Activated naive CD8-positive, alpha-beta T cell treated with anti-CD3 and anti-CD28 coated beads, Interleukin-2, amount 10 ng/mL, durations not matched to agents 7 days and 5 days (primary cell): ENCODE measurements around the gene AKR1C4. TPM values are rescaled to one million over a fixed set of nuclear protein-coding genes. Genes with fewer than 3 reads are reported as not detected.
"Not testable (repeated sequence)": the region's sequence is repeated elsewhere in the genome, so short reads cannot be mapped to it uniquely, and the experiment has no call there.

Experiments
- ATAC-seq: fragments of 150-1000 bp; cut with Tn5 transposase; one replicate; pipeline ENCODE4 v1.10.0; 2021; ENCODE audit warnings: low read depth, moderate library complexity
- POLR2A ChIA-PET: fragments of 350-600 bp; sonication (Branson Sonifier 250); formaldehyde crosslinking; loops from one replicate; lab custom pipeline; 2021; ENCODE audit warnings: antibody characterized with exemption; lab: Charles Lee
- DNase-seq: peaks from one replicate; pipeline ENCODE4 v3.0.0; 2021
- H3K27ac Mint-ChIP-seq: one replicate; pipeline ENCODE4 v1.8.0; 2022; ENCODE audit warnings: mild to moderate bottlenecking, mixed read lengths
- H3K27me3 Mint-ChIP-seq: one replicate; pipeline ENCODE4 v1.8.0; 2022; ENCODE audit warnings: mild to moderate bottlenecking, moderate library complexity, mixed read lengths
- H3K36me3 Mint-ChIP-seq: one replicate; pipeline ENCODE4 v1.8.0; 2021; ENCODE audit warnings: mild to moderate bottlenecking, mixed read lengths
- H3K4me1 Mint-ChIP-seq: one replicate; pipeline ENCODE4 v1.8.0; 2021; ENCODE audit warnings: mixed read lengths
- H3K4me3 Mint-ChIP-seq: one replicate; pipeline ENCODE4 v1.8.0; 2022; ENCODE audit warnings: mild to moderate bottlenecking, moderate library complexity, mixed read lengths
- H3K9me3 Mint-ChIP-seq: one replicate; pipeline ENCODE4 v1.8.0; 2021; ENCODE audit warnings: mixed read lengths
- total RNA-seq, 2 experiments: library from RNA; stranded (reverse); gene quantifications; one replicate each; pipeline ENCODE4 v1.2.3, GENCODE V29; 2021

Gene AKR1C4
- total RNA-seq: not detected

GRCh38 chr10:5196702-5197113, at the start of gene AKR1C4:
Gene AKR1C4 (plus strand): TSS chr10:5196837. CDS start chr10:5196868, 31 bp downstream.
- peaks cover 3% of the 10 kb centered on the region for H3K9me3 Mint-ChIP-seq
- H3K4me1 Mint-ChIP-seq: no peaks in the 10 kb centered on the region
- no peak for ATAC-seq
- peaks cover 20% of the 10 kb centered on the region for H3K27me3 Mint-ChIP-seq
- DNase-seq: no peak
- no peaks in the 10 kb centered on the region for H3K36me3 Mint-ChIP-seq
- POLR2A ChIA-PET: no interaction called here
- no peak within 1 kb of the TSS for H3K27ac Mint-ChIP-seq
- H3K4me3 Mint-ChIP-seq: no peak within 1 kb of the TSS

DNA sequence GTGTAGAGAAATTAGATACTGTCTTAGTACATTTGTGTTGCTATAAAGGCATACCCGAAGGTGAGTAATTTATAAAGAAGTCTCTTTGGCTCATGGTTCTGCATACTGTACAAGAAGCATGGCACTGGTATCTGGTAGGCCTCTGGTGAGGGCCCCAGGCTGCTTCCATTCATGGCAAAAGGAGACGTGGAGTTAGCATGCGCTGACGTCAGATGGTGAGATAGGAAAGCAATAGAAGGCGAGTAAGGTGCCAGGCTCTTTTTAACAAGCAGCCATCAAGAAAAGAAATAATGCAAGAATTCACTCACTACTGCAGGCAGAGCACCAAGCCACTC, 49.8 kb upstream of the AKR1C4 start:
- H3K27ac Mint-ChIP-seq: no peak overlapping the region
- ATAC-seq (no peak), DNase-seq (no peak)
- no peaks in the 10 kb centered on the region for H3K4me1 Mint-ChIP-seq
- peaks cover 4% of the 10 kb centered on the region for H3K27me3 Mint-ChIP-seq
- H3K9me3 Mint-ChIP-seq: peaks cover 5% of the 10 kb centered on the region
- POLR2A ChIA-PET: no interaction called here
- no peak overlapping the region for H3K4me3 Mint-ChIP-seq
- no peaks in the 10 kb centered on the region for H3K36me3 Mint-ChIP-seq

- no peak overlapping the region for H3K27ac Mint-ChIP-seq
- no peak overlapping the region for H3K4me3 Mint-ChIP-seq
- H3K27me3 Mint-ChIP-seq: peaks cover 4% of the 10 kb centered on the region
- H3K9me3 Mint-ChIP-seq: peaks cover 5% of the 10 kb centered on the region
- ATAC-seq (no peak), DNase-seq (no peak)
- POLR2A ChIA-PET: no interaction called here
- no peaks in the 10 kb centered on the region for H3K36me3 Mint-ChIP-seq
- H3K4me1 Mint-ChIP-seq: no peaks in the 10 kb centered on the region
These were observed 49.2 kb upstream of the AKR1C4 start for GRCh38 chr10:5147255-5147980.

GRCh38 chr10:5147981-5148677, 48.5 kb upstream of the AKR1C4 start:
- Mint-ChIP-seq H3K4me3 (no peak overlapping the region), H3K27ac (no peak overlapping the region), H3K4me1 (no peaks in the 10 kb centered on the region), H3K9me3 (peaks cover 7% of the 10 kb centered on the region), H3K36me3 (no peaks in the 10 kb centered on the region), H3K27me3 (peaks cover 7% of the 10 kb centered on the region)
- ATAC-seq (no peak), DNase-seq (no peak)
- POLR2A ChIA-PET: no interaction called here

GRCh38 chr10:5148678-5149032, 48.0 kb upstream of the AKR1C4 start:
- no peak for DNase-seq
- H3K27ac Mint-ChIP-seq: no peak overlapping the region
- no peak overlapping the region for H3K4me3 Mint-ChIP-seq
- H3K4me1 Mint-ChIP-seq: no peaks in the 10 kb centered on the region
- H3K36me3 Mint-ChIP-seq: no peaks in the 10 kb centered on the region
- ATAC-seq: no peak
- peaks cover 7% of the 10 kb centered on the region for H3K9me3 Mint-ChIP-seq
- POLR2A ChIA-PET: no interaction called here
- H3K27me3 Mint-ChIP-seq: peaks cover 7% of the 10 kb centered on the region

DNA sequence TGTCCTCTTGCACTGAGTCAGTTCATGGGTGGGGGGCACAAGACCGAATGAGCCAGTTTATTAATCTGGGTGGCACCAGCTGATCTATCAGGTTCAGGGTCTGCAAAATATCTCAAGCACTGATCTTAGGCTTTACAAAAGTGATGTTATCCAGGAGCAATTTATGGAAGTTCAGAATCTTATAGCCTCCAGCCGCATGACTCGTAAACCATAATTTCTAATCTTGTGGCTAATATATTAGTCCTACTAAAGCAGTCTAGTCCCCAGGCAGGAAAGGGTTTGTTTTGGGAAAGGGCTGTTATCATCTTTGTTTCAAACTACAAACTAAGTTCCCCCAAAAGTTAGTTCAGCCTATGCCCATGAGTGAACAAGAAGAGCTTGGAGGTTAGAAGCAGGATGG, 45.6 kb upstream of the AKR1C4 start:
- Mint-ChIP-seq H3K36me3 (no peaks in the 10 kb centered on the region), H3K4me1 (no peaks in the 10 kb centered on the region), H3K27ac (no peak overlapping the region), H3K27me3 (peaks cover 7% of the 10 kb centered on the region), H3K9me3 (peaks cover 7% of the 10 kb centered on the region), H3K4me3 (no peak overlapping the region)
- POLR2A ChIA-PET: no interaction called here
- DNase-seq: no peak
- no peak for ATAC-seq

DNA sequence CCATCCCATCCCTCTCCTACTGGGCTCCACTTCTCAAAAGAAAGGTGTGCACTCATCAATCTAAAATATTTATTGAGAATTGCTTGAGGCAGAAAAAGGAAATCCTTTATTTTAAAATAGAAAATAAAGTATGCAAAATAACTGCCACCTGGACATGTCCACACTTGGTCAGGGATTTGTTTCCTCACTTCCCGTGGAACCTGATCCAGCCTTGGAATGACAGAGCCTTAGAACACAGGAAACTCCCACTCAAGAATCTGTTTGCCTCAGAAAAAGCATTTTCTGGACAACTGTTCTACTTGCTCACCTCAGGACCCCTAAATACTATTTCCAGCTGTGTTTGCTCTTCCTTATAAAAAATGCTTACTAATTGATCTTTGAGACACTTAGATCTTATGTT, 40.7 kb upstream of the AKR1C4 start:
- no peak overlapping the region for H3K4me3 Mint-ChIP-seq
- POLR2A ChIA-PET: no interaction called here
- H3K36me3 Mint-ChIP-seq: no peaks in the 10 kb centered on the region
- no peak for ATAC-seq
- DNase-seq: no peak
- H3K27me3 Mint-ChIP-seq: peaks cover 8% of the 10 kb centered on the region
- H3K27ac Mint-ChIP-seq: no peak overlapping the region
- H3K4me1 Mint-ChIP-seq: no peaks in the 10 kb centered on the region
- peaks cover 5% of the 10 kb centered on the region for H3K9me3 Mint-ChIP-seq

GRCh38 chr10:5157501-5157900, 39.1 kb upstream of the AKR1C4 start:
- Mint-ChIP-seq H3K36me3 (no peaks in the 10 kb centered on the region), H3K27ac (no peak overlapping the region), H3K27me3 (peaks cover 8% of the 10 kb centered on the region), H3K9me3 (peaks cover 6% of the 10 kb centered on the region), H3K4me1 (no peaks in the 10 kb centered on the region), H3K4me3 (no peak overlapping the region)
- DNase-seq: no peak
- no peak for ATAC-seq
- POLR2A ChIA-PET: no interaction called here

DNA sequence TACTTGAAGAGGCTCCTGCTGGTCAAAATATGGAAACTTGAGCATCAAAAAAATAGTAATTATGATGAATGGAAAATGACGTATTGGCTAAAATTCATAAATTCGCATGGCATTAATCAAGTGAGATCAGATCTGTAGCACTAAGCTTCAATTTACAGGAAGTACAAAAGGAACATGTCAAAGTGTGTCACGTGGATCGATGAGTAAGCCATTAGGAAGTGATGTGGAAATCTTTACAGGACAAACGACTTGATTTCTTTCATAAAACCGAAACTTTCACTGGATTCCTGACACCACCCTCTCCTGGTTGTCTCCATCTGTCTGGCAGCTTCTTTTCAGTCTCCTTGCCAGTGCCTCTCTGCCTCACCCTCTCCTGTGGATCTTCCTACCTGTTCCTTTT, 37.5 kb upstream of the AKR1C4 start:
- Mint-ChIP-seq H3K4me1 (no peaks in the 10 kb centered on the region), H3K27ac (no peak overlapping the region), H3K4me3 (no peak overlapping the region), H3K36me3 (no peaks in the 10 kb centered on the region), H3K9me3 (peaks cover 14% of the 10 kb centered on the region), H3K27me3 (peaks cover 6% of the 10 kb centered on the region)
- POLR2A ChIA-PET: no interaction called here
- no peak for DNase-seq
- no peak for ATAC-seq

DNA sequence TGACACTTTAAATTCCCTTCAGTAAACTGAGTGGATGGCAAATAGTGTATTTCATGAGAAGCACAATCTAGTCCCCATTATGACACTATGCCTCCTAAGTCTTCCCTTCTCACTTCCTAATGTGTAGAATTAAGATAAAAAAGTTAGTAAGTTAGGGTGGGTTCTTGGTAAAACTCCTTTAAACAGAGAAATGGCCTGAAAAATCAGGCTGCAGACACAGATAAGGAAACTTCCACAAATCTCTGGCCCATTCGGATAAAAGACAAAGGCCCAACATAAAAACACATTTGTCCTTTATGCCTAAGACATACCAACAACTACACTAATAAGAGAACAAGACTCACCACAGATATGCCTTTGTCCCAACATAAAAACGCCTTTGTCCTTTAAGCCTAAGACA, 33.1 kb upstream of the AKR1C4 start:
- POLR2A ChIA-PET: no interaction called here
- H3K9me3 Mint-ChIP-seq: peaks cover 31% of the 10 kb centered on the region
- H3K27ac Mint-ChIP-seq: no peak overlapping the region
- no peaks in the 10 kb centered on the region for H3K4me1 Mint-ChIP-seq
- DNase-seq: no peak
- no peaks in the 10 kb centered on the region for H3K36me3 Mint-ChIP-seq
- no peak overlapping the region for H3K4me3 Mint-ChIP-seq
- ATAC-seq: no peak
- H3K27me3 Mint-ChIP-seq: no peaks in the 10 kb centered on the region

GRCh38 chr10:5165738-5166137, 30.9 kb upstream of the AKR1C4 start:
- DNase-seq: no peak
- no peaks in the 10 kb centered on the region for H3K36me3 Mint-ChIP-seq

GRCh38 chr10:5168897-5169420, 27.7 kb upstream of the AKR1C4 start:
- no peak for ATAC-seq
- no peak for DNase-seq
- H3K9me3 Mint-ChIP-seq: peaks cover 19% of the 10 kb centered on the region
- no peak overlapping the region for H3K4me3 Mint-ChIP-seq
- H3K27ac Mint-ChIP-seq: no peak overlapping the region
- no peaks in the 10 kb centered on the region for H3K36me3 Mint-ChIP-seq
- H3K27me3 Mint-ChIP-seq: no peaks in the 10 kb centered on the region
- POLR2A ChIA-PET: no interaction called here
- H3K4me1 Mint-ChIP-seq: no peaks in the 10 kb centered on the region

More at GRCh38 chr10:5165738-5166137, 30.9 kb upstream of the AKR1C4 start:
- Mint-ChIP-seq H3K27ac (no peak overlapping the region), H3K9me3 (peaks cover 30% of the 10 kb centered on the region), H3K27me3 (no peaks in the 10 kb centered on the region), H3K4me1 (no peaks in the 10 kb centered on the region), H3K4me3 (no peak overlapping the region)
- ATAC-seq: no peak
- POLR2A ChIA-PET: no interaction called here

DNA sequence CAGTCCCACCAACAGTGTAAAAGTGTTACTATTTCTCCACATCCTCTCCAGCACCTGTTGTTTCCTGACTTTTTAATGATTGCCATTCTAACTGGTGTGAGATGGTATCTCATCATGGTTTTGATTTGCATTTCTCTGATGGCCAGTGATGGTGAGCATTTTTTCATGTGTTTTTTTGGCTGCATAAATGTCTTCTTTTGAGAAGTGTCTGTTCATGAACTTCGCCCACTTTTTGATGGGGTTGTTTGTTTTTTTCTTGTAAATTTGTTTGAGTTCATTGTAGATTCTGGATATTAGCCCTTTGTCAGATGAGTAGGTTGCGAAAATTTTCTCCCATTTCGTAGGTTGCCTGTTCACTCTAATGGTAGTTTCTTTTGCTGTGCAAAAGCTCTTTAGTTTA, 21.1 kb upstream of the AKR1C4 start:
- H3K4me3 Mint-ChIP-seq, H3K4me1 Mint-ChIP-seq, H3K27ac Mint-ChIP-seq, H3K9me3 Mint-ChIP-seq, DNase-seq, H3K36me3 Mint-ChIP-seq, POLR2A ChIA-PET, H3K27me3 Mint-ChIP-seq, ATAC-seq: not testable (repeated sequence)

GRCh38 chr10:5180503-5180902, 16.1 kb upstream of the AKR1C4 start:
- H3K4me3 Mint-ChIP-seq, DNase-seq, ATAC-seq, H3K27me3 Mint-ChIP-seq, POLR2A ChIA-PET, H3K27ac Mint-ChIP-seq, H3K36me3 Mint-ChIP-seq, H3K9me3 Mint-ChIP-seq, H3K4me1 Mint-ChIP-seq: not testable (repeated sequence)
